GM15510 (cell line): ENCODE results near the gene LRP5.

Source experiments
- POLR2A ChIP-seq: IDR thresholded peaks from 3 replicates; pipeline ENCODE4 v1.6.1; 2011; ENCODE audit warnings: borderline replicate concordance; ENCODE audit not compliant: insufficient read length; ENCODE audit errors: extremely low read depth

The LRP5 gene

GRCh38 chr11:68387840-68388239 is 75.4 kb downstream of the LRP5 start:
- TF ChIP-seq POLR2A: no peak

GRCh38 chr11:68388595-68389198 is 76.3 kb downstream of the LRP5 start:
- no peak for TF ChIP-seq POLR2A

GRCh38 chr11:68390315-68390714 is 77.9 kb downstream of the LRP5 start:
- no peak for TF ChIP-seq POLR2A

- TF ChIP-seq POLR2A: no peak
Measured at GRCh38 chr11:68392822-68393221, 80.4 kb downstream of the LRP5 start.

- TF ChIP-seq POLR2A: no peak
Measured at GRCh38 chr11:68396516-68396915, 84.1 kb downstream of the LRP5 start.

DNA sequence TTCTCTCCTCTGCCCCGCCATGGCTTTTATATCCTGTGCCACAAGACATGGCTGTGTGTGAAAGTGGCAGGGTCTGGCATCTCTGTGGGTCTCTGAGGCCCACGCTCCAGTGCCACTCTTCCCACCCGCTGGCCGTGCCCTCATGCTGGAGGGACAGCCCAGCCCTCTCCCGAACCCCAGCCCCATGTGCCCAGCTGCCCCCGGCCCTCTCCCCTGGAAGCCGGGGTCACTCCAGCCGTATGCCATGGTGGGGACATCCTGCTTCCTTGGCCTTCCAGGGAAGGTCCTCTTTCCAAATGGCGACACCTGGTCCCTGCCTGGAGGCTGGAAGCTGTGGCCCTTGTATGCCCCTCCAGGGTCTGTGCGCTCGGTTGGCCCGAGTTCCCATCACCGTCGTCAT is 84.9 kb downstream of the LRP5 start:
- no peak for TF ChIP-seq POLR2A

DNA sequence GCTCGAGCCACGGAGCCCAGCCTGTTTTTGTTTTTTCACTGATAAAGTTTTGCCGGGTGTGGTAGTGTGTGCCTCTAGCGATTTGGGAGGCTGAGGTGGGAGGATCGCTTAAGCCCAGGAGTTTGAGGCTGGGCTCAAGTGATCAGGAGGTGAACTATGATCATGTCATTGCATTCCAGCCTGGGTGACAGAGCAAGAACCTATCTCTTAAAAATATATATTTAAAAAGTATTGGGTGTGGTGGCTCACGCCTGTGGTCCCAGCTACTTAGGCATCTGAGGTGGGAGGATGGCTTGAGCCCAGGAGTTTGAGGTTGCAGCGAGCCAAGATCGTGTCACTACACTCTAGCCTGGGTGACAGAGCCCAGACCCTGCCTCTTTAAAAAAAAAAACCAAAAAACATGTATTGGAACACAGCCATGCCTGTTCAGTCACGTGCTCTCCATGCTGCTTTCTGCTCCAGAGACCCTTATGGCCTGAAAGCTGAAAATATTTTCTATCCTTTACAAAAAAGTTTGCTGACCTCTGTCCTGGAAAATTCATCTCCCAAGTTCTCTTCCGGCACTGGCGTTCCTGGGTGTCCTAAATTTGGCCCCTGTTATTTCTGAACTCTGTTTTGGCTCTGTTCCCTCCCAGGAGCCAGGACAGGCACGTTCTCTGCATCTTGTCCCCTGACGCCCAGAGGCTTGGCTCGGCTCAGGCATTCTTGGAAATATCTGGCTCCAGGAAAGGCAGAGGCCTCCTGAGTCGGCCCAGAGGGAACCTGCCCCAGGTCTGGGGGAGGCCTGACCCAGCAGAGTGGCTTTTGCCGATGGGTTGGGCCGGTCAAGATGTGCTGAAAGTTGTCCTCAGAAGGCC is 86.8 kb downstream of the LRP5 start:
- TF ChIP-seq POLR2A: no peak

GRCh38 chr11:68399916-68400315 is 87.5 kb downstream of the LRP5 start:
- no peak for TF ChIP-seq POLR2A

GRCh38 chr11:68401856-68402255 is 89.5 kb downstream of the LRP5 start:
- TF ChIP-seq POLR2A: no peak

- no peak for TF ChIP-seq POLR2A
Measured at GRCh38 chr11:68402355-68403031, 90.1 kb downstream of the LRP5 start.

DNA sequence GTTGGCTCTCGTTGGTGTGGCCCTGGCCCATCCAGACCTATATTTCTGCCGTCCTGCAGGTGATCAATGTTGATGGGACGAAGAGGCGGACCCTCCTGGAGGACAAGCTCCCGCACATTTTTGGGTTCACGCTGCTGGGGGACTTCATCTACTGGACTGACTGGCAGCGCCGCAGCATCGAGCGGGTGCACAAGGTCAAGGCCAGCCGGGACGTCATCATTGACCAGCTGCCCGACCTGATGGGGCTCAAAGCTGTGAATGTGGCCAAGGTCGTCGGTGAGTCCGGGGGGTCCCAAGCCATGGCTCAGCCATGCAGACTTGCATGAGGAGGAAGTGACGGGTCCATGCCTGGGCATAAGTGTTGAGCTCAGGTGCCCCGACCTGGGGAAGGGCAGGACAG is 91.0 kb downstream of the LRP5 start:
- TF ChIP-seq POLR2A: no peak

- TF ChIP-seq POLR2A: no peak
Measured at GRCh38 chr11:68403831-68404230, 91.4 kb downstream of the LRP5 start.

- no peak for TF ChIP-seq POLR2A
Measured at GRCh38 chr11:68406324-68407313, 94.2 kb downstream of the LRP5 start.

GRCh38 chr11:68408512-68408911 is 96.1 kb downstream of the LRP5 start:
- no peak for TF ChIP-seq POLR2A

- TF ChIP-seq POLR2A: no peak
Measured at GRCh38 chr11:68409748-68410344, 97.5 kb downstream of the LRP5 start.

- TF ChIP-seq POLR2A: no peak
Measured at GRCh38 chr11:68411501-68411991, 99.2 kb downstream of the LRP5 start.
